Raji (cell line): ENCODE results near the gene RAP1GAP2.

ENCODE experiments used
- POLR2A ChIP-seq: IDR thresholded peaks from 2 replicates; pipeline ENCODE4 v1.6.1; 2011; ENCODE audit warnings: low read depth, low read length, control low read depth; ENCODE audit not compliant: insufficient read depth

The RAP1GAP2 gene

GRCh38 chr17:2899906-2900305, 103.7 kb downstream of the RAP1GAP2 start:
- no peak for TF ChIP-seq POLR2A

GRCh38 chr17:2900842-2901241, 104.6 kb downstream of the RAP1GAP2 start:
- TF ChIP-seq POLR2A: no peak

- no peak for TF ChIP-seq POLR2A
Measured at GRCh38 chr17:2901582-2901981, 105.3 kb downstream of the RAP1GAP2 start.

- no peak for TF ChIP-seq POLR2A
Measured at GRCh38 chr17:2902546-2902945, 106.3 kb downstream of the RAP1GAP2 start.

- no peak for TF ChIP-seq POLR2A
Measured at GRCh38 chr17:2903193-2903974, 107.1 kb downstream of the RAP1GAP2 start.

- TF ChIP-seq POLR2A: no peak
Measured at GRCh38 chr17:2904135-2904534, 107.9 kb downstream of the RAP1GAP2 start.

- TF ChIP-seq POLR2A: no peak
Measured at GRCh38 chr17:2905269-2905668, 109.0 kb downstream of the RAP1GAP2 start.

- no peak for TF ChIP-seq POLR2A
Measured at GRCh38 chr17:2905696-2906501, 109.7 kb downstream of the RAP1GAP2 start.

GRCh38 chr17:2906901-2907300, 110.7 kb downstream of the RAP1GAP2 start:
- no peak for TF ChIP-seq POLR2A

GRCh38 chr17:2909175-2909845, 113.1 kb downstream of the RAP1GAP2 start:
- no peak for TF ChIP-seq POLR2A

GRCh38 chr17:2909846-2910234, 113.6 kb downstream of the RAP1GAP2 start:
- no peak for TF ChIP-seq POLR2A

- TF ChIP-seq POLR2A: no peak
Measured at GRCh38 chr17:2911035-2911754, 115.0 kb downstream of the RAP1GAP2 start.

GRCh38 chr17:2911755-2912111, 115.5 kb downstream of the RAP1GAP2 start:
- TF ChIP-seq POLR2A: no peak

- TF ChIP-seq POLR2A: no peak
Measured at GRCh38 chr17:2912754-2913153, 116.5 kb downstream of the RAP1GAP2 start.

GRCh38 chr17:2916461-2916860, 120.2 kb downstream of the RAP1GAP2 start:
- no peak for TF ChIP-seq POLR2A
